ENCODE results near the gene TOGARAM2.
"Not testable (repeated sequence)": the region's sequence is repeated elsewhere in the genome, so short reads cannot be mapped to it uniquely, and the experiment has no call there.

The TOGARAM2 gene

DNA sequence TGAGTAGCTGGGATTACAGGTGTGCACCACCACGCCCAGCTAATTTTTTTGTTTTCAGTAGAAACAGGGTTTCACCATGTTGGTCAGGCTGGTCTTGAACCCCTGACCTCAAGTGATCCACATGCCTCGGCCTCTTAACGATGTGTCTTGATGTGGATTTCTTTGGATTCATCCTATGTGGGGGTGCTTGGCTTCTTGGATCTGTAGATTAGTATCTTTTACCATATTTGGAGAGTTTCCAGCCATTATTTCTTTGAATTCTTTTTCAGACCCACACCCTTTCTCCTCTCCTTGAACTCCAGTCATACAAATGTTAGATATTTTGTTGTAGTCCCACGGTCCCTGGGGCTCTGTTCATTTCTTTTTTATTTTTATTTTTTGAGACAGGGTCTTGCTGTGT lies 6.8 kb upstream of the TOGARAM2 start:
- no peaks in the 10 kb centered on the region for H3K9me3 ChIP-seq (ENCODE audit: control insufficient read depth, low read length)
- no peak overlapping the region for H3K4me2 ChIP-seq (ENCODE audit: low read length)
- H2AFZ ChIP-seq: no peak overlapping the region
- no peak overlapping the region for H3K4me3 ChIP-seq (ENCODE audit: low read depth, low read length)
- H3K36me3 ChIP-seq (ENCODE audit: control insufficient read depth, insufficient read depth, low read length): no peaks in the 10 kb centered on the region
- H3K27me3 ChIP-seq (ENCODE audit: control insufficient read depth, insufficient read depth, low read length): no peaks in the 10 kb centered on the region
- H3K9ac ChIP-seq: no peak overlapping the region
- TF ChIP-seq, protein P1, sequence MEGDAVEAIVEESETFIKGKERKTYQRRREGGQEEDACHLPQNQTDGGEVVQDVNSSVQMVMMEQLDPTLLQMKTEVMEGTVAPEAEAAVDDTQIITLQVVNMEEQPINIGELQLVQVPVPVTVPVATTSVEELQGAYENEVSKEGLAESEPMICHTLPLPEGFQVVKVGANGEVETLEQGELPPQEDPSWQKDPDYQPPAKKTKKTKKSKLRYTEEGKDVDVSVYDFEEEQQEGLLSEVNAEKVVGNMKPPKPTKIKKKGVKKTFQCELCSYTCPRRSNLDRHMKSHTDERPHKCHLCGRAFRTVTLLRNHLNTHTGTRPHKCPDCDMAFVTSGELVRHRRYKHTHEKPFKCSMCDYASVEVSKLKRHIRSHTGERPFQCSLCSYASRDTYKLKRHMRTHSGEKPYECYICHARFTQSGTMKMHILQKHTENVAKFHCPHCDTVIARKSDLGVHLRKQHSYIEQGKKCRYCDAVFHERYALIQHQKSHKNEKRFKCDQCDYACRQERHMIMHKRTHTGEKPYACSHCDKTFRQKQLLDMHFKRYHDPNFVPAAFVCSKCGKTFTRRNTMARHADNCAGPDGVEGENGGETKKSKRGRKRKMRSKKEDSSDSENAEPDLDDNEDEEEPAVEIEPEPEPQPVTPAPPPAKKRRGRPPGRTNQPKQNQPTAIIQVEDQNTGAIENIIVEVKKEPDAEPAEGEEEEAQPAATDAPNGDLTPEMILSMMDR (IDR thresholded peaks at IDR 0.05): no peak
- H3K27ac ChIP-seq: no peak overlapping the region
- H3K4me1 ChIP-seq: no peaks in the 10 kb centered on the region
- H3K79me2 ChIP-seq: no peaks in the 10 kb centered on the region

DNA sequence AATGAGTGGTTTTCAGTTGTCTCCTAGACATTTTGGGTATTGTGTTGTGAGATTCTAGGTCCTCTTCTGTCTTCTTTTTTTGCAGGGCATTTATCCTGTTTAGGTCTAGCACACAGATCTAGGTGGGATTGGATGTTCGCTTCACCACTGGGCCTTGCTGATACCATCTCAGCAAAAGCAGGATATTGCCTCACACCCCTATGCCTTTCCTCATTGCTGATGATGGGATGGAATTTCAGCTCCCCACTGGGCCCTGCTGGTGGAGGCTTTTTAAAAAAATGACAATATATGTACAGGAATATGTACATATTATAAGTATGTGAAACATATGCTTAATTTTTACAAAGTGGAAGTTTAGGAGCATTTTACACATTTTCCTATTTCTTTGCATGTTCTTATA lies 5.4 kb upstream of the TOGARAM2 start:
- Histone ChIP-seq H2AFZ (no peak overlapping the region), H3K9me3 (ENCODE audit: control insufficient read depth, low read length) (no peaks in the 10 kb centered on the region), H3K4me3 (ENCODE audit: low read depth, low read length) (no peak overlapping the region)

DNA sequence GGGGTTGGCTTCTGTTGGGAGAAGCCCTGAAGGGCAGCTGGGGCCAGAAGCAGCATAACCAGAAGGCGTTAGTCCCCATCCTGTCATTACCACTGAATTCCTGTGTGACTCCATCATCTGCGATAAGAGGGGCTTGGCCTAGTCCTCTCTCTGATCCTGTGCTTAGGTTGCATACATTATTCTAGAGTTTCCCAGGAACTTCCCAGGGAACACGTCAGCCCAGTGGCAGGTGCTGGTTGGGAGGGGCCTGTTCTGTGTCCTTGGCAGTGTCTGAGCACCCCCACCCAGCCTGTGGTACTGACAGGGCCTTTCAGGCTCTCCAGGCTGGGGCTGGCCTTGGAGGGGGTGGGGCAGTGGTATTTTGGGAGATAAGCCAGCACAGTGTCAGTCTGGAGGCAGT lies 4.5 kb upstream of the TOGARAM2 start:
- H3K79me2 ChIP-seq: no peaks in the 10 kb centered on the region
- H3K9ac ChIP-seq: no peak overlapping the region
- H3K27ac ChIP-seq: no peak overlapping the region
- no peaks in the 10 kb centered on the region for H3K27me3 ChIP-seq (ENCODE audit: control insufficient read depth, insufficient read depth, low read length)
- no peak overlapping the region for H3K4me2 ChIP-seq (ENCODE audit: low read length)
- no peak overlapping the region for H2AFZ ChIP-seq
- no peaks in the 10 kb centered on the region for H3K9me3 ChIP-seq (ENCODE audit: control insufficient read depth, low read length)
- H3K4me1 ChIP-seq: no peaks in the 10 kb centered on the region
- no peak overlapping the region for H3K4me3 ChIP-seq (ENCODE audit: low read depth, low read length)
- H3K36me3 ChIP-seq (ENCODE audit: control insufficient read depth, insufficient read depth, low read length): no peaks in the 10 kb centered on the region
- TF ChIP-seq, protein P1 (IDR thresholded peaks at IDR 0.05): no peak

More for the DNA sequence above, 5.4 kb upstream of the TOGARAM2 start:
- H3K36me3 ChIP-seq (ENCODE audit: control insufficient read depth, insufficient read depth, low read length): no peaks in the 10 kb centered on the region
- no peak overlapping the region for H3K27ac ChIP-seq
- TF ChIP-seq, protein P1 (IDR thresholded peaks at IDR 0.05): no peak
- no peak overlapping the region for H3K9ac ChIP-seq
- H3K4me2 ChIP-seq (ENCODE audit: low read length): no peak overlapping the region
- no peaks in the 10 kb centered on the region for H3K27me3 ChIP-seq (ENCODE audit: control insufficient read depth, insufficient read depth, low read length)
- H3K79me2 ChIP-seq: no peaks in the 10 kb centered on the region
- no peaks in the 10 kb centered on the region for H3K4me1 ChIP-seq

DNA sequence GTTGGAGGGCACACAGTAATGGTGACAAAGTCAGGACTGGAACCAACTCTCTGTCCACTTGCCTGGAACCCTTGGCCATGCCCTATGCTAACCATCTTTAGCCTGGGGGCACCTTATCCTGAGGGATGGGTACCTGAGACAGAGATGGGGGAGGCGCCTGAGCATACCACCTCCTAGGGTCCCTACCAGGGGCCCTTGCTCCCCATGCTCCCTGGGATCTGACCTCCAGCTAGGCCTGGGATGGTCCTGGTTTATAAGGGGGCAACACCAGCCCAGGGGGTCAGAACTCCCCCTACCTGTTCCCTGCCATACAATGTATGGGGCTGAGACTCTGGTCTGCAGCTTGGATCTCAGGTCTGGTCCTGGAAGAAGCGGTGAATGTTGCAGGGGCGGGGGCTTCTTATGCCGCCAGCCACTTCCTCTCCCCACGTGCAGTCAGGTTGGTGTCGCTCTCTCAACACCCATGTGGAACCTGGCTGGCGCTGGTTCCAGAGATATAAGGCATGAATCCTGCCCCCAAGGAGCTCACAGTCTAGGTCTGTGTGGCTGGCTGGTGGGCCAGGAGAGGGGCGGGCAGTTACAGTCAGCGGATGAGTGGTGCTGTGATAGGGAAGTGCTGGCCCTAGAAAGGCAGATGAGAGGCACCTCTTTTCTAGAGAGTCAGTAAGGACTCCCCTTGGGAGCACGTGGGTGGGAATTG lies 3.8 kb upstream of the TOGARAM2 start:
- no peaks in the 10 kb centered on the region for H3K79me2 ChIP-seq
- H2AFZ ChIP-seq: no peak overlapping the region
- no peak overlapping the region for H3K4me3 ChIP-seq (ENCODE audit: low read depth, low read length)
- TF ChIP-seq, protein P1 (IDR thresholded peaks at IDR 0.05): no peak
- no peaks in the 10 kb centered on the region for H3K4me1 ChIP-seq
- no peak overlapping the region for H3K4me2 ChIP-seq (ENCODE audit: low read length)
- H3K27ac ChIP-seq: no peak overlapping the region
- H3K9ac ChIP-seq: no peak overlapping the region
- H3K9me3 ChIP-seq (ENCODE audit: control insufficient read depth, low read length): no peaks in the 10 kb centered on the region
- no peaks in the 10 kb centered on the region for H3K27me3 ChIP-seq (ENCODE audit: control insufficient read depth, insufficient read depth, low read length)
- no peaks in the 10 kb centered on the region for H3K36me3 ChIP-seq (ENCODE audit: control insufficient read depth, insufficient read depth, low read length)

DNA sequence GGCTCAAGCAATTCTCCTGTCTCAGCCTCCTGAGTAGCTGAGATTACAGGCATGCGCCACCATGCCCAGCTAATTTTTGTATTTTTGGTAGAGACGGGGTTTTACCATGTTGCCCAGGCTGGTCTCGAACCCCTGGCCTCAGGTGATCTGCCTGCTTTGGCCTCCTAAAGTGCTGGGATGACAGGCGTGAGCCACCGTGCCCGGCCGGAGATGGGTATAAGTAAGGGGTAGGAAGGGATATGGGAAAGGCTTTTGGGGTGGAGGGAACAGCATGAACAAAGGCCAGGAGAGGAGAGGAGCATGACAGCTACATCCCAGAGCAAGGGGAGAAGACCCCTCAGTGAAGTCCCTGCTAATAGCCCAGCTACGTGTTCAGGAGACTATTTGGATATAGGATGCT lies 3.1 kb upstream of the TOGARAM2 start:
- not testable (repeated sequence) for H3K4me2 ChIP-seq (ENCODE audit: low read length); H2AFZ ChIP-seq; H3K36me3 ChIP-seq (ENCODE audit: control insufficient read depth, insufficient read depth, low read length); H3K4me3 ChIP-seq (ENCODE audit: low read depth, low read length); H3K9ac ChIP-seq; H3K27ac ChIP-seq; H3K27me3 ChIP-seq (ENCODE audit: control insufficient read depth, insufficient read depth, low read length); H3K9me3 ChIP-seq (ENCODE audit: control insufficient read depth, low read length); H3K79me2 ChIP-seq; H3K4me1 ChIP-seq
